AG04450 (cell line): Measurements from ENCODE around the gene CD55. TPM values are rescaled to one million over a fixed set of nuclear protein-coding genes. Genes with fewer than 3 reads are reported as not detected.

Experiments
- CTCF ChIA-PET: fragments of 300-600, 350-600 bp; formaldehyde crosslinking; extraction: SDS; loops from one replicate; lab custom pipeline; 2022; ENCODE audit warnings: antibody characterized with exemption, inconsistent platforms; lab: Charles Lee
- POLR2A ChIA-PET: fragments of 350-600 bp; formaldehyde crosslinking; extraction: SDS; loops from one replicate; lab custom pipeline; 2021; ENCODE audit warnings: antibody characterized with exemption, inconsistent platforms; lab: Yijun Ruan, JAX
- DNase-seq: peaks from one replicate; pipeline ENCODE4 v3.0.0-alpha.2; 2011; ENCODE audit warnings: low read depth, low spot score
- H3K27ac ChIP-seq: one replicate; pipeline ENCODE4 v1.5.1; 2012; ENCODE audit warnings: low read depth, low read length, control low read depth
- H3K27me3 ChIP-seq: one replicate; pipeline ENCODE4 v1.6.0; 2012; ENCODE audit warnings: low read length; ENCODE audit not compliant: control insufficient read depth, insufficient read depth
- H3K4me3 ChIP-seq: 2 replicates; pipeline ENCODE4 v1.5.1; 2011; ENCODE audit warnings: mild to moderate bottlenecking, low read depth, low read length, control low read depth
- H3K9me3 ChIP-seq: 2 replicates; pipeline ENCODE4 v1.5.1; 2012; ENCODE audit warnings: low read length; ENCODE audit not compliant: control insufficient read depth, insufficient read depth
- polyA plus RNA-seq: library from polyadenylated mRNA; depleted of rRNA; stranded (reverse); fragments of >200 nt; gene quantifications from 2 replicates; pipeline ENCODE4 v1.2.3, GENCODE V29; 2011
- TF ChIP-seq, protein P1 (sequence below): IDR thresholded peaks from 2 replicates; pipeline ENCODE4 v1.5.1; 2011; ENCODE audit warnings: low read depth, low read length, control low read depth, inconsistent platforms

The CD55 gene
- polyA plus RNA-seq, 1 experiment, result 88.3 TPM

DNA sequence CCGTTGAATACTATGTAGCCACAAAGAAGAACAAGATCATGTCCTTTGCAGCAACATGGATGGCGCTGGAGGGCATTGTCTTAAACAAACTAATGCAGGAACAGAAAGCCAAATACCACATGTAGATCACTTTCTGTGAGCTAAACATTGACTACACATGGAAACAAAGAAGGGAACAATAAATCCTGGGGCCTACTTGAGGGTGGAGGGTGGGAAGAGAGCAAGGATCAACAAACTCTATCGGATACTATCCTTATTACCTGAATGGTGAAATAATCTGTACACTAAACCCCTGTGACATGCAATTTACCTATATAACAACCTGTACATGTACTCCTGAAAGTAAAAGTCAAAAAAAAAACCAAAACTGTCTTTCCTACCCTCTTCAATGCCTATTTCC, 40.8 kb upstream of the CD55 start:
- DNase-seq, result no peak
- no peak overlapping the region for H3K27ac ChIP-seq
- ChIA-PET CTCF (no interaction called here), POLR2A (no interaction called here)
- no peaks in the 10 kb centered on the region for H3K9me3 ChIP-seq
- H3K27me3 ChIP-seq, result no peaks in the 10 kb centered on the region
- H3K4me3 ChIP-seq, result no peak overlapping the region
- TF ChIP-seq, protein P1, sequence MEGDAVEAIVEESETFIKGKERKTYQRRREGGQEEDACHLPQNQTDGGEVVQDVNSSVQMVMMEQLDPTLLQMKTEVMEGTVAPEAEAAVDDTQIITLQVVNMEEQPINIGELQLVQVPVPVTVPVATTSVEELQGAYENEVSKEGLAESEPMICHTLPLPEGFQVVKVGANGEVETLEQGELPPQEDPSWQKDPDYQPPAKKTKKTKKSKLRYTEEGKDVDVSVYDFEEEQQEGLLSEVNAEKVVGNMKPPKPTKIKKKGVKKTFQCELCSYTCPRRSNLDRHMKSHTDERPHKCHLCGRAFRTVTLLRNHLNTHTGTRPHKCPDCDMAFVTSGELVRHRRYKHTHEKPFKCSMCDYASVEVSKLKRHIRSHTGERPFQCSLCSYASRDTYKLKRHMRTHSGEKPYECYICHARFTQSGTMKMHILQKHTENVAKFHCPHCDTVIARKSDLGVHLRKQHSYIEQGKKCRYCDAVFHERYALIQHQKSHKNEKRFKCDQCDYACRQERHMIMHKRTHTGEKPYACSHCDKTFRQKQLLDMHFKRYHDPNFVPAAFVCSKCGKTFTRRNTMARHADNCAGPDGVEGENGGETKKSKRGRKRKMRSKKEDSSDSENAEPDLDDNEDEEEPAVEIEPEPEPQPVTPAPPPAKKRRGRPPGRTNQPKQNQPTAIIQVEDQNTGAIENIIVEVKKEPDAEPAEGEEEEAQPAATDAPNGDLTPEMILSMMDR, result no peak

GRCh38 chr1:207282058-207282457, 39.4 kb upstream of the CD55 start:
- ChIA-PET CTCF (no interaction called here), POLR2A (no interaction called here)
- no peak for DNase-seq
- H3K27ac ChIP-seq, result no peak overlapping the region
- TF ChIP-seq, protein P1, result no peak
- no peak overlapping the region for H3K4me3 ChIP-seq
- no peaks in the 10 kb centered on the region for H3K9me3 ChIP-seq
- H3K27me3 ChIP-seq, result no peaks in the 10 kb centered on the region

GRCh38 chr1:207282496-207283380, 38.7 kb upstream of the CD55 start:
- no peaks in the 10 kb centered on the region for H3K9me3 ChIP-seq
- no peak overlapping the region for H3K27ac ChIP-seq
- POLR2A ChIA-PET, result no interaction called here
- CTCF ChIA-PET, result interaction anchor here (0.9 kb wide), 1 partner anchor 206 kb away, joined by 3 read pairs; no protein-coding TSS in a partner anchor
- no peak for DNase-seq
- H3K4me3 ChIP-seq, result no peak overlapping the region
- TF ChIP-seq, protein P1, result no peak
- H3K27me3 ChIP-seq, result no peaks in the 10 kb centered on the region

- ChIA-PET POLR2A (no interaction called here), CTCF (interaction anchor here (0.9 kb wide), 1 partner anchor 207 kb away, joined by 3 read pairs; no protein-coding TSS in a partner anchor)
- Histone ChIP-seq H3K4me3 (no peak overlapping the region), H3K27ac (no peak overlapping the region), H3K9me3 (no peaks in the 10 kb centered on the region), H3K27me3 (no peaks in the 10 kb centered on the region)
- DNase-seq, result no peak
- TF ChIP-seq, protein P1, result no peak
Observed at GRCh38 chr1:207283421-207283820, 38.1 kb upstream of the CD55 start.

DNA sequence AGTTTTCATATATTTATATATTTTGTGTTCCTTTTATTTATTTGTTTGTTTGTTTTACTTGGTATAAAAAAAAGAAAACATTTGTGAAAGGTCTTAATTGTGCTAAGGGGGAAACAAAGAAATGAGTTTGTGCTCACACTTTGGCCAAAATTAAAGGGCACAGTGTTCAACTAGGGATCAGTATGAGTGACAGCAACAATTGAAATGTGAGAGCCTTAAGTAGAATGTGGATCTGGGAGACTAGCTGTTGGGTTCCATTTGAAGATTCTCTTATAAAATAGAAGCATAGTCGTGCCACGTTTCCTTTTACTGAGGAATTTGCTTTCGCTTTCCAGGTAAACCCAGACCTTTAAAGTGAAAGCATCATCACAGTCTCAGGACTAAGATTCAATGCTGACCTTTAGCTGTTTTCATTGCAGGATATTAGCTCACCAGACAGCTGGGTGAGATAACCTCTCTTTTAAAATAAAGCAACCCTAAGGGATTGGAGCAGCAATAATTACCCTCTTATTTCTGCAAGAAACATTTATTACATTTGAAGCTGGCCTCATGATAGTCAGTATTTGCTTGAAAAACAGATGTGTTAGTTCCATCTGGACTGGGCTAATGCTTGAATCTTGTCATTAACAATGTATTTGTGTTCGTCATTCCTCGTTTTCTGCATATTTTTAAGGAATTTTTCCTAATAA, 37.1 kb upstream of the CD55 start:
- no peak for DNase-seq
- Histone ChIP-seq H3K27ac (no peak overlapping the region), H3K4me3 (no peak overlapping the region), H3K9me3 (no peaks in the 10 kb centered on the region), H3K27me3 (no peaks in the 10 kb centered on the region)
- POLR2A ChIA-PET, result no interaction called here
- TF ChIP-seq, protein P1, result no peak
- CTCF ChIA-PET, result no interaction called here
